Measurements from ENCODE around the gene PIH1D1. TPM values are rescaled to one million over a fixed set of nuclear protein-coding genes. Genes with fewer than 3 reads are reported as not detected.

Gene PIH1D1
- total and polyA plus RNA-seq, 10 of the 15 experiments (the other 5 are each of a cell fraction or from before 2014, with no cell fraction given): 16.1 to 153 (median 106) TPM

DNA sequence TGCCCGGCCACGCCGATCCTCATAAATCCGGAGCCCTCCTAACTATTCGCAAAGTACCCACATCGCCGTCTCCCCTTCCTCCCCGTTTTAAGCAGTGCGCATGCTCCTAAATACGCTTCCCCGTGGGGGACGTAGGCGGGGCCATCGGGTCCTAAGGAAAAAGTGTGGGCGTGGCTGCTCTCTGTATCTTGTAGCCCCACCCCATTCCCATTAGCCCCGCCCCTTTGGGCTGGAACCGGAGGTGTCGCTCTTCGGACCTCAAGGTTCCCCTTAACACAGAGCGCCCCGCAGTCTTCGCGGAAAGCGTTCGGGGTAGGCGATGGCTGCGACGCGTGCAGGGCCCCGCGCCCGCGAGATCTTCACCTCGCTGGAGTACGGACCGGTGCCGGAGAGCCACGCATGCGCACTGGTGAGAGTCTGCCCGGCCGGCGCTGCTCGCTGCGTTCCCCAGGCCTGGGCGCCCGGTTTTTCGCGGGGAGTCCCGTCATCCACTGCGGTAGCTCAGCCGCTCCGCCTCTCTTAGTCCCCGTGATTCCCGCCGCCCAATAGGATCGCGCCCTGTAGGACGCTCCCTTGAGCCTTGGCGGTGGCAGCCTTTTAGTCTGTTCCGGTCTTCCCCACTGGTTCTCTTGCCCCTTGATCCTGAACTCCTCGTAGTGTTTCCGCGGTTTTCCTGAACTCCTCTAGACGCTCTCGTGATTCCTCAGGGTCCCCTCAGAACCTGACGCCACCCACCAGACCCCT is 1.6 kb upstream of the PIH1D1 start, which contains the start of gene ALDH16A1 (continued):
- TF ChIP-seq GABPA (IDR thresholded peaks at IDR 0.05; ENCODE audit: low read depth) (peak; percentile 63), FOXM1 (IDR thresholded peaks at IDR 0.05; ENCODE audit: low read depth, low read length) (no peak), TCF12 (IDR thresholded peaks at IDR 0.05; ENCODE audit: low read depth, low read length) (peak; percentile 35; the same call in 1 of the 2 replicates), NFYA (IDR thresholded peaks at IDR 0.05; ENCODE audit: borderline replicate concordance, low read depth, low read length) (no peak), FOXK2 (IDR thresholded peaks at IDR 0.05) (no peak), IKZF1 (conservative IDR thresholded peaks at IDR 0.05) (peak; percentile 70; the same call in 1 of the 2 replicates), SMARCA5 (IDR thresholded peaks at IDR 0.05) (0 out of 2 replicates have a peak, but pooled peaks have one; percentile 6), WRNIP1 (IDR thresholded peaks at IDR 0.05; ENCODE audit: borderline replicate concordance, low read depth, low read length) (no peak), PAX8 (IDR thresholded peaks at IDR 0.05) (no peak), ZZZ3 (IDR thresholded peaks at IDR 0.05; ENCODE audit: control insufficient read depth, insufficient read length, low read depth) (no peak), EZH2 (IDR thresholded peaks at IDR 0.05; ENCODE audit: borderline replicate concordance, control insufficient read depth, low read depth, low read length) (no peak), ZNF622 (IDR thresholded peaks at IDR 0.05) (no peak), POLR2A (IDR thresholded peaks at IDR 0.05; ENCODE audit: low read depth, low read length) (peak; percentile 91), KDM1A (IDR thresholded peaks at IDR 0.05; ENCODE audit: borderline replicate concordance) (0 out of 2 replicates have a peak, but pooled peaks have one; percentile 46), CBFB (IDR thresholded peaks at IDR 0.05; ENCODE audit: low read depth) (no peak; the same call in 1 of the 2 replicates), KLF5 (IDR thresholded peaks at IDR 0.05; ENCODE audit: partially characterized antibody) (peak; percentile 51), ESRRA (IDR thresholded peaks at IDR 0.05; ENCODE audit: low read length) (no peak), CHD1 (IDR thresholded peaks at IDR 0.05; ENCODE audit: low read depth, low read length) (0 out of 2 replicates have a peak, but pooled peaks have one; percentile 44), ZNF384 (IDR thresholded peaks at IDR 0.05; ENCODE audit: borderline replicate concordance, low read depth, low read length) (peak; percentile 13; the same call in 1 of the 2 replicates)
- TF ChIP-seq, protein P1, sequence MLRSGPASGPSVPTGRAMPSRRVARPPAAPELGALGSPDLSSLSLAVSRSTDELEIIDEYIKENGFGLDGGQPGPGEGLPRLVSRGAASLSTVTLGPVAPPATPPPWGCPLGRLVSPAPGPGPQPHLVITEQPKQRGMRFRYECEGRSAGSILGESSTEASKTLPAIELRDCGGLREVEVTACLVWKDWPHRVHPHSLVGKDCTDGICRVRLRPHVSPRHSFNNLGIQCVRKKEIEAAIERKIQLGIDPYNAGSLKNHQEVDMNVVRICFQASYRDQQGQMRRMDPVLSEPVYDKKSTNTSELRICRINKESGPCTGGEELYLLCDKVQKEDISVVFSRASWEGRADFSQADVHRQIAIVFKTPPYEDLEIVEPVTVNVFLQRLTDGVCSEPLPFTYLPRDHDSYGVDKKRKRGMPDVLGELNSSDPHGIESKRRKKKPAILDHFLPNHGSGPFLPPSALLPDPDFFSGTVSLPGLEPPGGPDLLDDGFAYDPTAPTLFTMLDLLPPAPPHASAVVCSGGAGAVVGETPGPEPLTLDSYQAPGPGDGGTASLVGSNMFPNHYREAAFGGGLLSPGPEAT (IDR thresholded peaks at IDR 0.05; ENCODE audit: low read depth): peak; percentile 82
- TF ChIP-seq, protein P2, sequence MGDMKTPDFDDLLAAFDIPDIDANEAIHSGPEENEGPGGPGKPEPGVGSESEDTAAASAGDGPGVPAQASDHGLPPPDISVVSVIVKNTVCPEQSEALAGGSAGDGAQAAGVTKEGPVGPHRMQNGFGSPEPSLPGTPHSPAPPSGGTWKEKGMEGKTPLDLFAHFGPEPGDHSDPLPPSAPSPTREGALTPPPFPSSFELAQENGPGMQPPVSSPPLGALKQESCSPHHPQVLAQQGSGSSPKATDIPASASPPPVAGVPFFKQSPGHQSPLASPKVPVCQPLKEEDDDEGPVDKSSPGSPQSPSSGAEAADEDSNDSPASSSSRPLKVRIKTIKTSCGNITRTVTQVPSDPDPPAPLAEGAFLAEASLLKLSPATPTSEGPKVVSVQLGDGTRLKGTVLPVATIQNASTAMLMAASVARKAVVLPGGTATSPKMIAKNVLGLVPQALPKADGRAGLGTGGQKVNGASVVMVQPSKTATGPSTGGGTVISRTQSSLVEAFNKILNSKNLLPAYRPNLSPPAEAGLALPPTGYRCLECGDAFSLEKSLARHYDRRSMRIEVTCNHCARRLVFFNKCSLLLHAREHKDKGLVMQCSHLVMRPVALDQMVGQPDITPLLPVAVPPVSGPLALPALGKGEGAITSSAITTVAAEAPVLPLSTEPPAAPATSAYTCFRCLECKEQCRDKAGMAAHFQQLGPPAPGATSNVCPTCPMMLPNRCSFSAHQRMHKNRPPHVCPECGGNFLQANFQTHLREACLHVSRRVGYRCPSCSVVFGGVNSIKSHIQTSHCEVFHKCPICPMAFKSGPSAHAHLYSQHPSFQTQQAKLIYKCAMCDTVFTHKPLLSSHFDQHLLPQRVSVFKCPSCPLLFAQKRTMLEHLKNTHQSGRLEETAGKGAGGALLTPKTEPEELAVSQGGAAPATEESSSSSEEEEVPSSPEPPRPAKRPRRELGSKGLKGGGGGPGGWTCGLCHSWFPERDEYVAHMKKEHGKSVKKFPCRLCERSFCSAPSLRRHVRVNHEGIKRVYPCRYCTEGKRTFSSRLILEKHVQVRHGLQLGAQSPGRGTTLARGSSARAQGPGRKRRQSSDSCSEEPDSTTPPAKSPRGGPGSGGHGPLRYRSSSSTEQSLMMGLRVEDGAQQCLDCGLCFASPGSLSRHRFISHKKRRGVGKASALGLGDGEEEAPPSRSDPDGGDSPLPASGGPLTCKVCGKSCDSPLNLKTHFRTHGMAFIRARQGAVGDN (IDR thresholded peaks at IDR 0.05): peak; percentile 69
- TF ChIP-seq, protein P3, sequence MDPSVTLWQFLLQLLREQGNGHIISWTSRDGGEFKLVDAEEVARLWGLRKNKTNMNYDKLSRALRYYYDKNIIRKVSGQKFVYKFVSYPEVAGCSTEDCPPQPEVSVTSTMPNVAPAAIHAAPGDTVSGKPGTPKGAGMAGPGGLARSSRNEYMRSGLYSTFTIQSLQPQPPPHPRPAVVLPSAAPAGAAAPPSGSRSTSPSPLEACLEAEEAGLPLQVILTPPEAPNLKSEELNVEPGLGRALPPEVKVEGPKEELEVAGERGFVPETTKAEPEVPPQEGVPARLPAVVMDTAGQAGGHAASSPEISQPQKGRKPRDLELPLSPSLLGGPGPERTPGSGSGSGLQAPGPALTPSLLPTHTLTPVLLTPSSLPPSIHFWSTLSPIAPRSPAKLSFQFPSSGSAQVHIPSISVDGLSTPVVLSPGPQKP (IDR thresholded peaks at IDR 0.05; ENCODE audit: low read depth, low read length): peak; percentile 61
- TF ChIP-seq, protein P4, sequence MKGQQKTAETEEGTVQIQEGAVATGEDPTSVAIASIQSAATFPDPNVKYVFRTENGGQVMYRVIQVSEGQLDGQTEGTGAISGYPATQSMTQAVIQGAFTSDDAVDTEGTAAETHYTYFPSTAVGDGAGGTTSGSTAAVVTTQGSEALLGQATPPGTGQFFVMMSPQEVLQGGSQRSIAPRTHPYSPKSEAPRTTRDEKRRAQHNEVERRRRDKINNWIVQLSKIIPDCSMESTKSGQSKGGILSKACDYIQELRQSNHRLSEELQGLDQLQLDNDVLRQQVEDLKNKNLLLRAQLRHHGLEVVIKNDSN (IDR thresholded peaks at IDR 0.05; ENCODE audit: borderline replicate concordance, extremely low read length, insufficient read depth, low read depth, low read length): peak; percentile 90
